Ascending aorta (tissue), 2 donors: ENCODE results near the gene CBARP. TPM values are rescaled to one million over a fixed set of nuclear protein-coding genes. Genes with fewer than 3 reads are reported as not detected.

Experiments used
- DNase-seq, 2 donors: peaks; one replicate each; pipeline ENCODE4 v3.0.0-alpha.2; 2019; ENCODE audit warnings: low spot score in 2 of 2
- H3K27ac ChIP-seq, 2 donors: fragments of 200-600 bp; sonication (generic); one replicate each; pipeline ENCODE4 v1.5.1; 2016 to 2017; ENCODE audit warnings: mild to moderate bottlenecking in 1 of 2
- H3K27me3 ChIP-seq: fragments of 200-600 bp; sonication (generic); one replicate; pipeline ENCODE4 v1.5.1; 2017
- H3K36me3 ChIP-seq, 2 donors: fragments of 200-600 bp; sonication (generic); one replicate each; pipeline ENCODE4 v1.5.1; 2016
- H3K4me1 ChIP-seq, 2 donors: fragments of 200-600 bp; sonication (generic); one replicate each; pipeline ENCODE4 v1.5.1; 2016 to 2017; ENCODE audit warnings: mild to moderate bottlenecking in 1 of 2
- H3K4me3 ChIP-seq, 2 donors: fragments of 200-600 bp; sonication (generic); one replicate each; pipeline ENCODE4 v1.5.1; 2016 to 2017; ENCODE audit warnings: mild to moderate bottlenecking in 1 of 2
- H3K9me3 ChIP-seq, 2 donors: fragments of 200-600 bp; sonication (generic); one replicate each; pipeline ENCODE4 v1.5.1; 2016
- intact Hi-C: fragments of 100-400 bp; cut with DNase I; formaldehyde crosslinking; loops from one replicate; pipeline ENCODE4 v1.15.1; 2023
- total RNA-seq: library from RNA; depleted of rRNA; stranded (reverse); fragments of >200 nt; gene quantifications from one replicate; pipeline ENCODE4 v1.1.0, GENCODE V29; 2016
- TF ChIP-seq, protein P1 (sequence below), 3 experiments: fragments of 200-600 bp in 2 of 3; fragments of 450-650 bp in 1 of 3; sonication (generic) in 2 of 3; IDR thresholded peaks; one replicate each; pipeline ENCODE4 v1.5.1; 2016 to 2019; ENCODE audit warnings: antibody characterized with exemption in 3 of 3, mild to moderate bottlenecking in 1 of 3, moderate library complexity in 1 of 3

Gene CBARP
- total RNA-seq, 1 donor from 2014 or later = 1.9 TPM

DNA sequence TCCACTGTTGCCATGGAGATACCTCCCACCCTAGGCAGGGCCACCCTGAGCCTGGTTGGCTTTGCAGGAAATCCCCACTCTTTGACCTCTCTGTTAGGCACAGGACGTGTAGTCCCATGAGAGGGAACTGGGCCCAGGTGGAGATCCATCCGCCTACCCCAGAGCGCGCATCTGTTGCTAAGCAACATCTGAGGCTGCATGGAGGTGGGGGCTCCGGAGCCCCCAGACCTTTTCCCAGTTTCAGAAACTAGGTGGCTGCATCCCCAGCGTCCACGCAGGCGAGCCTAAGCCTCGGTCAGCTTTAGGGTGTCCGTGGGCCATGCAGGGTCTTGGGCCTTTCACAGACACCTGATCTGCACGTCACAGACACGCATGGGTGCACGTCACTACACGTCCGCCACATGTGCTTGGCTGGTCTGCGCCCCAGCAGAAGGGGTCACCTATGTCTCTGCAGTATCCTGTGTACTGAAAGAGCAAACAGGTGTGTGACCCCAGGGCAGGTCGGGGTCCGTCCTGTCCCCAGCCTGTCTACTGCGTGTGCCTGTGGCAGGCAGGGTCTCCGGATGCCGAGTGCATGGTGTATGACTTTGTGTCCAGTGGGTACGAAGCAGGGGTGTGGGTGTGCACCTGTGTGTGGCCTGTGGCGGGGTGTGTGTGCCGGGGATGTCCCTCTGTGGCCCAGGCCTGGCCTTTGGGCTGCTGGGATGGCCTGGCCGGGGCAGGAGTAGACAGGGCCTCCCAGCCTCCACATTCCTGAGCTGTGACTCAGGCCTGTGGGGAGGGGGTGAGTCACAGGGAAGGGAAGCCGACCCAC, 27.2 kb upstream of the CBARP start:
- Histone ChIP-seq H3K27ac (peak overlapping the region; percentile 96 to 99), H3K9me3 (no peaks in the 10 kb centered on the region), H3K4me1 (peaks cover 27 to 59% of the 10 kb centered on the region in 2 donors), H3K36me3 (no peaks in the 10 kb centered on the region), H3K27me3 (no peaks in the 10 kb centered on the region), H3K4me3 (peak overlapping the region in 1 of 2 donors; percentile 71)
- intact Hi-C loops = no loop called here
- peak in 1 of 2 donors; percentile 92 for DNase-seq
- TF ChIP-seq, protein P1, sequence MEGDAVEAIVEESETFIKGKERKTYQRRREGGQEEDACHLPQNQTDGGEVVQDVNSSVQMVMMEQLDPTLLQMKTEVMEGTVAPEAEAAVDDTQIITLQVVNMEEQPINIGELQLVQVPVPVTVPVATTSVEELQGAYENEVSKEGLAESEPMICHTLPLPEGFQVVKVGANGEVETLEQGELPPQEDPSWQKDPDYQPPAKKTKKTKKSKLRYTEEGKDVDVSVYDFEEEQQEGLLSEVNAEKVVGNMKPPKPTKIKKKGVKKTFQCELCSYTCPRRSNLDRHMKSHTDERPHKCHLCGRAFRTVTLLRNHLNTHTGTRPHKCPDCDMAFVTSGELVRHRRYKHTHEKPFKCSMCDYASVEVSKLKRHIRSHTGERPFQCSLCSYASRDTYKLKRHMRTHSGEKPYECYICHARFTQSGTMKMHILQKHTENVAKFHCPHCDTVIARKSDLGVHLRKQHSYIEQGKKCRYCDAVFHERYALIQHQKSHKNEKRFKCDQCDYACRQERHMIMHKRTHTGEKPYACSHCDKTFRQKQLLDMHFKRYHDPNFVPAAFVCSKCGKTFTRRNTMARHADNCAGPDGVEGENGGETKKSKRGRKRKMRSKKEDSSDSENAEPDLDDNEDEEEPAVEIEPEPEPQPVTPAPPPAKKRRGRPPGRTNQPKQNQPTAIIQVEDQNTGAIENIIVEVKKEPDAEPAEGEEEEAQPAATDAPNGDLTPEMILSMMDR (IDR thresholded peaks at IDR 0.05) = no peak

DNA sequence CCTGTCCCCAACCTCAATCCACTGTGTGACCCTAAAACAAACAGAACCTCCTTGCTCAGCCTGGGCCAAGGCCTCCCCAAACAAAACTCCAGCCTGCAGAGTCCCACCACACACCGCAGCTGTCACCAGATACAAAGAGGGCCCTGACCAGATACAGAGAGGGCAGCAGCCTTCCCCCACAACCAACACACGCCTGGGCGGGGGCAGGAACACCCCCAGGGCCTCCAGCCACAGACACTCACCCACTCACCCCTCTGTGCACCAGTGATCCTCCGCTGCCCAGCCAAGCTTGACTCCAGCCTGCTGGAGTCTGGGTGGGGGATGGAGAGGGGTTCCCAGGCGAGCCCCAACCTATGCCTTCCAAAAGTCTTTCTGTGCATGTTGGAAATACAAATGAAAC, 25.4 kb upstream of the CBARP start:
- no peak for DNase-seq
- Histone ChIP-seq H3K27me3 (no peaks in the 10 kb centered on the region), H3K4me3 (no peak overlapping the region), H3K9me3 (no peaks in the 10 kb centered on the region), H3K27ac (peak overlapping the region; percentile 96 to 99), H3K4me1 (peaks cover 28 to 68% of the 10 kb centered on the region in 2 donors), H3K36me3 (peaks cover under 1 to 1% of the 10 kb centered on the region in 2 donors)
- intact Hi-C loops = no loop called here
- TF ChIP-seq, protein P1 (IDR thresholded peaks at IDR 0.05) = no peak

DNA sequence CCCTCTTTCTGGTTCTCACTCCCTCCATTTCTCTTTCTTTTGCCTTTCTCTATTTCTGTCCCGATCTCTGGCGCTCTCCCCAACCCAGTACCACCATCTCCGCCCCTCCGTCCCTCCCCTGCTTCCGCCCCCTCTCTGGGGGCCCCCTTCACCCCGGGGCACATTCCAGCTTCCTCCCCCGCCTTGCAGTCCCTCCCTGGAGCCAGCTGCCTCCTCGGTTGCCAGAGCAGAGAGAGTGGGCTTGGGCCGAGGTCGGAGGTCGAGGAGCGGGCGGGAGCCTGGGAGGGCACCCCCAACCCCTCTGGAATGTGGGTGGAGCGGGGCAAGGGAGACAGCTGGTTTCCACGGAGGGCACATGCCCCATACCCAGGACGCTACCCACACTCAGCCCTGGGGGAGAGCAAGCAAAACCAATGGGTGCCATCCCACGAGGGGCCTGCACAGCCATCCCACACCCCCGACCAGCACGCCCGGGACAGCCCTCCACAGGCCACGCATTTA, 24.9 kb upstream of the CBARP start:
- Histone ChIP-seq H3K27ac (peak overlapping the region; percentile 96 to 99), H3K27me3 (no peaks in the 10 kb centered on the region), H3K9me3 (no peaks in the 10 kb centered on the region), H3K36me3 (peaks cover 5 to 6% of the 10 kb centered on the region in 2 donors), H3K4me3 (peak overlapping the region; percentile 76 to 83), H3K4me1 (peaks cover 28 to 66% of the 10 kb centered on the region in 2 donors)
- DNase-seq = no peak
- TF ChIP-seq, protein P1 (IDR thresholded peaks at IDR 0.05) = no peak
- intact Hi-C loops = no loop called here

DNA sequence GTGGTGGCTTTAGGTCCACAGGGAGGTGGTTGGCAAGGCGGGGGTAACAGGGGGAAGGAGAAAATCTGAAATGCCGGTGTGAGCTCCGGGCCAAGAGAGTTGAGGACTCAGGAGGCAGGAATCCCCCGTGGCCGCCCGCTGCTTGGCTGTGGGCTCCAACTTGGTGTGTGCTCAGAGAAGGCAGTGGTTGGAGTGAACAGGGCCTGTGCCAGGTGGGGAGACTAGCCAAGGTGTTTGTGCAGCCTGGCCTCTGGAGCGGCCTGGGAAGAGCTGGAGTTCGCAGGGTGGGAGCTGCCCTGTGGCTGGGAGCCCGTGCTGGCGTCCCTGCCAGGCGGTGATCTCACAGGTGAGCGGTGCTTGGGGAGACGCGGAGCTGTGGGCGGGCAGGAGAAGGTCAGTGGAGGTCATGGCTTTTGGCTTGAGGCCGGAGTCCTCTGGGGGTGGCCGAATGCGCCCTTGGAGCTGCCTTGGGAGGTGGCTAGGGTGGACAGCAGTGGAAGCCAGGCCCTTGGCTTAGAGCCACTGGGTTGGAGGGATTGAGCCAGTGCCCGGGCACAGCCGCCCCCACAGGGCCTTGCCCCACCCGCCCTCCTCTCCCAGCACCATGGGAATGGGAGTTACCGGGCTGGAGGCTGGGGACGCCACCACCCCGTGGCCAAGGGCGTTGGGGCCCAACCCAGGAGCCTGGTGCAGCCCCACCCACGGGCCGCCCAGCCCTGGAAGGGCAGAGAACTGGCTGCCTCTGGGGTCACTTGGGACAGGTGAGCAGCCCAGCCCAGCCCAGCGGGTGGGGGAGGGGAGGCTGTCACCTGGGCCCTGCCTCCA, 24.2 kb upstream of the CBARP start:
- H3K9me3 ChIP-seq = no peaks in the 10 kb centered on the region
- peak overlapping the region; percentile 76 to 83 for H3K4me3 ChIP-seq
- intact Hi-C loops = loop anchor here (1.0 kb wide), 1 partner anchor 9 kb away; no protein-coding TSS in a partner anchor
- no peaks in the 10 kb centered on the region for H3K27me3 ChIP-seq
- DNase-seq = peak; percentile 85 to 94
- H3K4me1 ChIP-seq = peaks cover 25 to 60% of the 10 kb centered on the region in 2 donors
- H3K36me3 ChIP-seq = peaks cover 12 to 13% of the 10 kb centered on the region in 2 donors
- TF ChIP-seq, protein P1 (IDR thresholded peaks at IDR 0.05) = no peak
- peak overlapping the region; percentile 96 to 99 for H3K27ac ChIP-seq

DNA sequence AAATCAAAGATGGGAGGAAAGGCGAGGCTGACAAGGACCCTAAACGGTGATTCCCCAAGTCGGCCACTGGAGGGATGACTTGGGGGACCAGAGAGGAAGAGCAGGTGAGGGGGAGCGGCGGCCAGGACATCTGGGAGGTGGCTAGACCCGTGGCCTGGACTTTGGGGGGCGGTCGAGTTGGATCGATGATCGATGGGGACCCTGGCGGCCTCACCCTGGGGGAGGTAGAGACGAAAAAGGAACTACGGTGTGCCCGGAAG, 23.7 kb upstream of the CBARP start:
- no peaks in the 10 kb centered on the region for H3K9me3 ChIP-seq
- peaks cover 24 to 59% of the 10 kb centered on the region in 2 donors for H3K4me1 ChIP-seq
- peak overlapping the region; percentile 76 to 83 for H3K4me3 ChIP-seq
- H3K27ac ChIP-seq = peak overlapping the region; percentile 96 to 99
- no peak for DNase-seq
- H3K27me3 ChIP-seq = no peaks in the 10 kb centered on the region
- H3K36me3 ChIP-seq = peaks cover 17 to 18% of the 10 kb centered on the region in 2 donors
- intact Hi-C loops = loop anchor here (1.0 kb wide), 1 partner anchor 8 kb away; no protein-coding TSS in a partner anchor
- TF ChIP-seq, protein P1 (IDR thresholded peaks at IDR 0.05) = peak in 2 of 3 experiments; percentile 10 to 25
